Right lobe of liver (tissue), 4 donors: Measurements from ENCODE around the gene SH3PXD2A.

ENCODE experiments used
- POLR2A ChIP-seq: fragments of 450-650 bp; IDR thresholded peaks from one replicate; pipeline ENCODE4 v1.6.1; 2017; ENCODE audit warnings: antibody characterized with exemption, mild to moderate bottlenecking
- TF ChIP-seq, protein P1 (sequence below), 4 donors: fragments of 200-600 bp in 3 of 4; fragments of 450-650 bp in 1 of 4; IDR thresholded peaks; one replicate each; pipeline versions ENCODE4 v1.5.1 to v1.8.0; 2016 to 2022; ENCODE audit warnings: antibody characterized with exemption in 4 of 4, mild to moderate bottlenecking in 2 of 4
- donor health status: DM: no; HTN: no; CAD: no.
- donor health status: DM: no; HTN: no; CAD: no.
- donor health status: DM: no; HTN: yes; CAD: no.

DNA sequence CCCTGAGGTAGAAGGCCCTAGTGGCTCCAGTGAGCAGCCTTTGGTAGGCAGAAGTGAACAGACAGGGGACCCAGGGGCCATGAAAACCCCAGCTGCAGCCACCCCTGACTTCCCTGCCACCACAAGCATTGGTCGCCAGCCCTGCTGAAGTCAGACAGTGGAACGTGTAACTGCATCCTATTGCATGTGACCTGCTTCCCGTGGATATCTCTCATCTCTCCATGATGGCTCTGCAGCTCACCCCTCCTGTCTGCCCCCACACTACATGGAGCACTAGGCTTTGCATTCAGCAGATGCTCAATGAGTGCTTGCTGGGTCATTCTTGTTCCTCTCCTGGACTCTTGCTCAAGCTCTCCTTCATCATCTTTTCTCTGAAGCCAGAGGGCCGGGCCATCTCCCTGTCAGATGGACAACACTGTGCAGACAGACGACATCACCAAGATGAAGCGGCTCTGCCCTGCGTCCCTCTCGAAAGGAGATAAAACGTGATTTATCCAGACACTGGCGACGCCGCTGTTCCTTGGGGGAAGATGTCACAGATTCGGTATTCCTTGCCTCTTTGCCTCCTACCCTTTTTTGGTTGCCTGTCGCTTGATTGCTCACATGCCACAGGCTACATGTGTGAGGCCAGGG lies 117.5 kb downstream of the SH3PXD2A start:
- TF ChIP-seq POLR2A, result no peak
- TF ChIP-seq, protein P1, sequence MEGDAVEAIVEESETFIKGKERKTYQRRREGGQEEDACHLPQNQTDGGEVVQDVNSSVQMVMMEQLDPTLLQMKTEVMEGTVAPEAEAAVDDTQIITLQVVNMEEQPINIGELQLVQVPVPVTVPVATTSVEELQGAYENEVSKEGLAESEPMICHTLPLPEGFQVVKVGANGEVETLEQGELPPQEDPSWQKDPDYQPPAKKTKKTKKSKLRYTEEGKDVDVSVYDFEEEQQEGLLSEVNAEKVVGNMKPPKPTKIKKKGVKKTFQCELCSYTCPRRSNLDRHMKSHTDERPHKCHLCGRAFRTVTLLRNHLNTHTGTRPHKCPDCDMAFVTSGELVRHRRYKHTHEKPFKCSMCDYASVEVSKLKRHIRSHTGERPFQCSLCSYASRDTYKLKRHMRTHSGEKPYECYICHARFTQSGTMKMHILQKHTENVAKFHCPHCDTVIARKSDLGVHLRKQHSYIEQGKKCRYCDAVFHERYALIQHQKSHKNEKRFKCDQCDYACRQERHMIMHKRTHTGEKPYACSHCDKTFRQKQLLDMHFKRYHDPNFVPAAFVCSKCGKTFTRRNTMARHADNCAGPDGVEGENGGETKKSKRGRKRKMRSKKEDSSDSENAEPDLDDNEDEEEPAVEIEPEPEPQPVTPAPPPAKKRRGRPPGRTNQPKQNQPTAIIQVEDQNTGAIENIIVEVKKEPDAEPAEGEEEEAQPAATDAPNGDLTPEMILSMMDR (IDR thresholded peaks at IDR 0.05), result no peak
